Measurements from ENCODE around the gene NPW. TPM values are rescaled to one million over a fixed set of nuclear protein-coding genes. Genes with fewer than 3 reads are reported as not detected.

NPW gene
- total and polyA plus RNA-seq, 2 experiments from 2014 or later: 3.0 TPM; not detected in 1

GRCh38 chr16:2002406-2003230 lies 17.0 kb upstream of the NPW start:
- 93 to 94% methylated on average over 46 to 47 of the region's 47 CpGs for WGBS, 2 experiments (ENCODE audit: low coverage in 1 of 2, low lambda C conversion rate in 2 of 2, missing lambda C conversion rate in 2 of 2)
- Histone ChIP-seq H3K79me2 (ENCODE audit: insufficient read depth) (peaks cover 76% of the 10 kb centered on the region), H3K36me3 (ENCODE audit: low read depth) (peaks cover 16% of the 10 kb centered on the region), H4K20me1 (ENCODE audit: insufficient read depth) (peaks cover 10% of the 10 kb centered on the region; the same call in 1 of the 2 replicates), H3K9me2 (ENCODE audit: insufficient read depth) (no peaks in the 10 kb centered on the region), H3K4me3 (no peak overlapping the region), H3K9ac (no peak overlapping the region), H3K4me1 (ENCODE audit: insufficient read depth) (peaks cover 19% of the 10 kb centered on the region), H2AFZ (no peak overlapping the region), H3K27me3 (replicated peaks; ENCODE audit: insufficient read depth) (no peaks in the 10 kb centered on the region), H3K4me2 (ENCODE audit: unreplicated experiment) (no peak overlapping the region), H3F3A (ENCODE audit: insufficient read depth) (peaks cover 15% of the 10 kb centered on the region), H3K27ac (no peak overlapping the region), H3K9me3 (ENCODE audit: low read depth) (no peaks in the 10 kb centered on the region)
- TF ChIP-seq EZH2 (IDR thresholded peaks at IDR 0.05; ENCODE audit: insufficient read depth, poor library complexity, severe bottlenecking) (no peak), EZH2phosphoT487 (IDR thresholded peaks at IDR 0.05; ENCODE audit: insufficient read depth, low read depth) (no peak)
- no peak for DNase-seq
- in situ Hi-C loops (cut with MboI): no loop called here

GRCh38 chr16:2003231-2003826 lies 16.3 kb upstream of the NPW start:
- Histone ChIP-seq H3K9me3 (ENCODE audit: low read depth) (no peaks in the 10 kb centered on the region), H3K4me1 (ENCODE audit: insufficient read depth) (peaks cover 14% of the 10 kb centered on the region), H2AFZ (no peak overlapping the region), H3K27ac (no peak overlapping the region), H3F3A (ENCODE audit: insufficient read depth) (peaks cover 15% of the 10 kb centered on the region), H3K79me2 (ENCODE audit: insufficient read depth) (peaks cover 83% of the 10 kb centered on the region), H3K27me3 (replicated peaks; ENCODE audit: insufficient read depth) (no peaks in the 10 kb centered on the region), H4K20me1 (ENCODE audit: insufficient read depth) (peaks cover 11% of the 10 kb centered on the region; the same call in 1 of the 2 replicates), H3K9ac (no peak overlapping the region), H3K36me3 (ENCODE audit: low read depth) (peaks cover 16% of the 10 kb centered on the region), H3K4me2 (ENCODE audit: unreplicated experiment) (no peak overlapping the region), H3K9me2 (ENCODE audit: insufficient read depth) (no peaks in the 10 kb centered on the region), H3K4me3 (no peak overlapping the region)
- in situ Hi-C loops (cut with MboI): no loop called here
- WGBS, 2 experiments (ENCODE audit: low coverage in 1 of 2, low lambda C conversion rate in 2 of 2, missing lambda C conversion rate in 2 of 2): 70 to 79% methylated on average over 8 of the region's 8 CpGs
- TF ChIP-seq EZH2 (IDR thresholded peaks at IDR 0.05; ENCODE audit: insufficient read depth, poor library complexity, severe bottlenecking) (no peak), EZH2phosphoT487 (IDR thresholded peaks at IDR 0.05; ENCODE audit: insufficient read depth, low read depth) (no peak)
- DNase-seq: no peak

GRCh38 chr16:2003827-2004641 lies 15.6 kb upstream of the NPW start:
- TF ChIP-seq EZH2 (IDR thresholded peaks at IDR 0.05; ENCODE audit: insufficient read depth, poor library complexity, severe bottlenecking) (no peak), EZH2phosphoT487 (IDR thresholded peaks at IDR 0.05; ENCODE audit: insufficient read depth, low read depth) (no peak)
- Histone ChIP-seq H3K4me1 (ENCODE audit: insufficient read depth) (peaks cover 13% of the 10 kb centered on the region), H3K79me2 (ENCODE audit: insufficient read depth) (peaks cover 90% of the 10 kb centered on the region), H3K4me3 (no peak overlapping the region), H4K20me1 (ENCODE audit: insufficient read depth) (peaks cover 11% of the 10 kb centered on the region; the same call in 1 of the 2 replicates), H3K4me2 (ENCODE audit: unreplicated experiment) (peak overlapping the region; percentile 7), H3K9ac (peak overlapping the region; percentile 27; the same call in 1 of the 2 replicates), H3F3A (ENCODE audit: insufficient read depth) (peaks cover 17% of the 10 kb centered on the region), H3K9me2 (ENCODE audit: insufficient read depth) (no peaks in the 10 kb centered on the region), H3K27ac (no peak overlapping the region), H3K9me3 (ENCODE audit: low read depth) (no peaks in the 10 kb centered on the region), H2AFZ (no peak overlapping the region), H3K36me3 (ENCODE audit: low read depth) (peaks cover 16% of the 10 kb centered on the region; the same call in 1 of the 2 replicates), H3K27me3 (replicated peaks; ENCODE audit: insufficient read depth) (no peaks in the 10 kb centered on the region)
- in situ Hi-C loops (cut with MboI): no loop called here
- WGBS, 2 experiments (ENCODE audit: low coverage in 1 of 2, low lambda C conversion rate in 2 of 2, missing lambda C conversion rate in 2 of 2): 35 to 37% methylated on average over 27 to 35 of the region's 36 CpGs
- DNase-seq: peak; percentile 94

Data from GM23248 (cell line).